ENCODE results near the gene ARPC1B.

Gene ARPC1B

DNA sequence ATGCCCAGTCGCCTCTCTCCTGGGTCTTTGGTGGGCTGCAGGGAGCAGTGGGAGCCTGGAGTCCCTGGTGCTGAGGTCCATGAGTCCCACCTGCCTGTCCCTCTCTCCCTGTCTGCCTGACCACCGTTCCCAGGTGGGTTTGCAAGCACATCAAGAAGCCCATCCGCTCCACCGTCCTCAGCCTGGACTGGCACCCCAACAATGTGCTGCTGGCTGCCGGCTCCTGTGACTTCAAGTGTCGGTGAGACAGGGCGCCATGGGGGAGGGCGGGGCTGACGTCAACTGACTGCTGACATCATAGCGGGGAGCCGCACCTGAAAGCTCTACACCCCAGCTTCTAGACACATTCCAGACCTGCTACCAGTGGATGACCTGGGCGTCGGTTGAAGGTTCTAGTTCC is 15.2 kb downstream of the ARPC1B start:
- no peak for DNase-seq (ENCODE audit: low spot score)

DNA sequence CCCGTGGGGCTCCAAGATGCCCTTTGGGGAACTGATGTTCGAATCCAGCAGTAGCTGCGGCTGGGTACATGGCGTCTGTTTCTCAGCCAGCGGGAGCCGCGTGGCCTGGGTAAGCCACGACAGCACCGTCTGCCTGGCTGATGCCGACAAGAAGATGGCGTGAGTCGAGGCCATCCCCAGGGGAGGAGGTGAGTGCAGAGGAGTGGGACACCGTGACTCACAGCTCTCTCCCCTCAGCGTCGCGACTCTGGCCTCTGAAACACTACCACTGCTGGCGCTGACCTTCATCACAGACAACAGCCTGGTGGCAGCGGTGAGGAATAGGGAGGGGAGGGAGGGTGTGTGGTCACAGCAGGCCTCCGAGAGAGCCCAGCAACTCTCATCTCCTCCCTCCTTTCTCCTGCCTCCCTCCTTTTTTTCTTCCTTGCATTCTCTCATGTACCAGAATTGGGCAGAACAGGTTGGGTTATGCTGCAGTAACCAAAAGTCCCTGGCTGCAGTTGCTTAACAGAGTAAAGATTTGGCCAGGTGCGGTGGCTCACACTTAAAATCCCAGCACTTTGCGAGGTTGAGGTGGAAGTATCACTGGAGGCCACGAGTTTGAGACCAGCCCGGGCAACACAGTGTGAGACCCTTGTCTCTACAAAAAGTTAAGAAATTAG is 16.5 kb downstream of the ARPC1B start:
- DNase-seq (ENCODE audit: low spot score): no peak

DNA sequence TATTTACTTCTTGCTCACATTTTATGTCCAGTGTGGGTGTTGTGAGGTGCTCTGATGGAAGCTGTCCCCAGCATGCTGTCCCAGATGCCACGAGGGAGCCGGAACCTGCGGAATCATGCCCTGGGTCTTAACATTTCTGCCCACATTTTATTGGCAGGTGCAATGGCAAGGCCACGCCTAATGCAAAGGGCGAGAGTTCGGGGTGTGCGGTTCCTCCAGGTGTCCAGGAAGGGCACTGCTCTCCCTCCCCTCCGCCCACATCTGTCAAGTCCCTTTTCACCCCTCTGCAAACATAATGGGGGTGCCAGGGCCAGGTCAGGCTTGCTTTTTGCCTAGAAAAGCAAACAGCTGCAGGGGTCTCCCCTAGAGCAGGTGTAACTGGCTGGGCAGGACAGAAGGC is 17.5 kb downstream of the ARPC1B start:
- DNase-seq (ENCODE audit: low spot score): no peak

DNA sequence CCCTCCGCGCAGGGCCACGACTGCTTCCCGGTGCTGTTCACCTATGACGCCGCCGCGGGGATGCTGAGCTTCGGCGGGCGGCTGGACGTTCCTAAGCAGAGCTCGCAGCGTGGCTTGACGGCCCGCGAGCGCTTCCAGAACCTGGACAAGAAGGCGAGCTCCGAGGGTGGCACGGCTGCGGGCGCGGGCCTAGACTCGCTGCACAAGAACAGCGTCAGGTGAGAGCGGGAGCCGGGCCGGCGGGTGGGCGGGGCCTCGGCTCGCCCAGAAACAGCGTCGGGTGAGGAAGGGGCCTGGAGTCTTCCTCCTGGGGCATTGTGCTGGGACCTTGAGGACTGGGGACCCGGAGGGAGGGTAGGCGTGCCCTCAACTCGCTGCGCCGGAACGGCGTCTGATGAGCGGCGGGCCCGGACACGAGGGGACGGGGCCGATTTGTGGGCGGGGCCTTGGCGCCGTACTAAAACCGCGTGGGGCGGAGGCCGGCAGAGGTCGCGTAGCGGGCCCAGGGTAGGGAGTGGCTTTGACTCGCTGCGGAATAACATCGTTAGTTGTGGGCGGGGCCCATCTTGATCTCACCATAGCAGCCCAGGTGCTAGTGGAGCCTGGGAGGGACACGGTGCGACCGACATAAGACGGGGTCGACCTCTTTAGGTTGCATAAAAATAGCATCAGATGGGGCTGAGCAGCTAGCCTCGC is 18.3 kb downstream of the ARPC1B start:
- no peak for DNase-seq (ENCODE audit: low spot score)

DNA sequence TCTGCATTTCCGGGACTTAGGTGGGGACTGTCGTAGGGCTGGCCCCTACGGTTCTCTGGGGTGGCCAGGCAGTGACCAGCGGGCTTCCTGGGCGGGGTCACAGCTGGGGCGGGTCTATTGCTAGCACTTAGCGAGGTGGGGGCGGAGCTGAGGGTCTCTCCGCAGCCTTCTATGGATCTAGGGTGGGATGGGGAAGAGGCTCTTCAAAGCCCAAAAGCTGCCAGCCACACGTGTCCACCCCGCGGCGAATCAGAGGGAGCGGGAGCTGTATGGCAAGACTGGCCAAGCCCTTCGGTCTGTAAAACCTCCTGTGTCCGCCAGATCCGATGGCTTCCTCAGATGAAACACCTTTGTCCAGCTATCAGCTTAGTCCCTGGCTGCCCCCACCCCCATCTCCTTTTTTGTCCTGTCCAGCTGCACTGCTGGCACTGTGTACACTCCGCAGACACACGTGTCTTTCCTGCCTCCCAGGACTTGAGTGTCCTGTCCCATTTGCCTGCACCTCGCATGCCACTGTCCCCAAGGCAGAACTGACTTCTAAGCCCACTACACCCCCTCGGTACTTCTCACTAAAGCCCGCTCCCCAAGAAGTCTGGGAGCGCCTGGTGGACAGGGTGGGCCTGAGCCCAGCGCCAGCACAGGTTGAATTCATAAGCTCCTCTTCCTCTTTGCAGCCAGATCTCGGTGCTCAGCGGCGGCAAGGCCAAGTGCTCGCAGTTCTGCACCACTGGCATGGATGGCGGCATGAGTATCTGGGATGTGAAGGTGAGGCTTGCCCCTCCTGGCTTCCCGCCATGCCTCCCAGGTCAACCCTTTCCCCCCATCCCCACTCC is 19.0 kb downstream of the ARPC1B start:
- DNase-seq (ENCODE audit: low spot score): no peak

DNA sequence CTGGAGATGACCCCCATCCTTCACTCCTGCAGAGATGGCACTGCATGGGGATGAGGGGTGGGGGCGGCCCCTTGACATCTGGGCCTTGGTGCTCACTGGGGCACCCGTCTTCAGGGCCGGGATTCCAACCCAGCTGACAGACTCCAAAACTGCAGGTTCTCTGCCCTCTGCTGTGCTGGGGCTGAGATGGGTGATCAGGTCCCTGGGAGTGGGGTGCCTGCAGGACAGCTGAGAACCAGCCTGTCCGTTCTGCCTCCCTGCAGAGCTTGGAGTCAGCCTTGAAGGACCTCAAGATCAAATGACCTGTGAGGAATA is 19.6 kb downstream of the ARPC1B start:
- no peak for DNase-seq (ENCODE audit: low spot score)

DNA sequence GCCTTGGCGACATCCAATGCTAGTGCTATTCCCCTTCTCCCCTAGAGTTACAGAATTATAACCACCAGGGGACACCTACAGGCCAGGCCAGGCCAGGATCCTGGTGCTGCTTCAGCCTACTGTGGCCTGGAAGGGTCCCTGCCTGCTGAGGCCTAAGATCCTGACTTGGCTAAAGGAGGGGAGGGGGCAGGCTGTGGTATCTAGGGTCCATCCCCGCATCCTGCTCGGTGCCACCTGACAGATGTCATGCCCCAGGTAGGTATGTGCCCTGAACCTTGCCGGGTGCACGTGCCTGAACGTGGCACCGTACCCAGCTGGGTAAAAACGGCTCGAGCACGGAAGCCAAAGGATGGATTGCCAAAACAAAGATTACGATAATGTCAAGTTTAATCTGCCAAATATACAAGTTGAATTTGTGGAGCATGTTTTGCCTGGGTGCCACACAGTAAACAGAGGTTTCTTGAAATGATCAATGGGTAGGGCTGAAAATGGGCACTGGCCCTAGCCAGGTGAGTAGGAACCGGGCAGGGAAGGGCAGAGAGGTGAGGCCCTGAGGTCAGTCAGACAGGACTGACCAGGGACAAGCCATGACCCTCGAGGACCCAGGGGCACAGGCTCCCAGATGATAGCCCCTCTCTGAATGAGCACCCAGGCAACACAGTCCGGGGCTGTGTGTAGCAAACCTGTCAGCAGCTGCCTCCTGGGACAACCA is 21.2 kb downstream of the ARPC1B start:
- DNase-seq (ENCODE audit: low spot score): no peak

DNA sequence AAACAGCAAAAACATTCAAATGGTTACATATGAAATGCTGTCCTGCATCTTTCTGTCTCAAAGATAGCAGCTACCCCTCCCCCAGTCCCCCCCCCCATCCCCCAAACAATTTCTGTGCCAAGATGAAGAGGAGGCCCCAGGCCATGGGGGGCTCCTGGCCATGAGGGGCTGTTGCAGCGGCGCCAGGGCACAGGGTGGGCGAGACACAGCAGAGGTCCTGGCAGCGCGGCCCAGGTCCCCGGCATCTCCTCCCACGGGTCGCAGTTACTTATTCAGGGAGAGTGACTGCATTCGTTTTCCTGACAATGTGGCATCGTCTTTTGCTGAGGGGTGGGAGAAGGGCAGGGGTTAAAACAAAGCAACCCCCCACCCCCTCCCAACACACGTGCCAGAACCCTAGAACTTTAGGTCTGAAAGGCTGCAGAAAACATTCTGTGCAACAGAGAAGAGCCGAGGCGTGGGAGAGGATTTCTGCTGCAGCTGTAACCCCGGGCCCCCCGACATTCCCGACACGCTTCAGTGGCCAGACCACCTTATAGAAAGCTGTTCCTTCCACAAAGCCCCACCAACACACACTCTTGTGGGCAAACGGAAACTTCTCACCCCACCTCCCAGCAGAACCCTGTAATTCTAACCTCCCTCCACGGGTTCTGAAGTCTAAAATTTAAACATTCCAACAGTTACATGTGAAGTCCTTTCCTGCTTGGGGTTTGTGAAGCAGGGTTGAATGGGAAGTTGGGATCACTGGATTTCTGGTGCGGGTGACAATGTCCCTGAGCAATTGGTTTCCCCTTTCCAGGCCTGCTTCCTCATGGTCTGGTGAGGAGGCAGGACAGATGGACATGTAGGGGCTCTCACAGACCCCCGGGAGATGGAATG is 22.1 kb downstream of the ARPC1B start:
- no peak for DNase-seq (ENCODE audit: low spot score)

DNA sequence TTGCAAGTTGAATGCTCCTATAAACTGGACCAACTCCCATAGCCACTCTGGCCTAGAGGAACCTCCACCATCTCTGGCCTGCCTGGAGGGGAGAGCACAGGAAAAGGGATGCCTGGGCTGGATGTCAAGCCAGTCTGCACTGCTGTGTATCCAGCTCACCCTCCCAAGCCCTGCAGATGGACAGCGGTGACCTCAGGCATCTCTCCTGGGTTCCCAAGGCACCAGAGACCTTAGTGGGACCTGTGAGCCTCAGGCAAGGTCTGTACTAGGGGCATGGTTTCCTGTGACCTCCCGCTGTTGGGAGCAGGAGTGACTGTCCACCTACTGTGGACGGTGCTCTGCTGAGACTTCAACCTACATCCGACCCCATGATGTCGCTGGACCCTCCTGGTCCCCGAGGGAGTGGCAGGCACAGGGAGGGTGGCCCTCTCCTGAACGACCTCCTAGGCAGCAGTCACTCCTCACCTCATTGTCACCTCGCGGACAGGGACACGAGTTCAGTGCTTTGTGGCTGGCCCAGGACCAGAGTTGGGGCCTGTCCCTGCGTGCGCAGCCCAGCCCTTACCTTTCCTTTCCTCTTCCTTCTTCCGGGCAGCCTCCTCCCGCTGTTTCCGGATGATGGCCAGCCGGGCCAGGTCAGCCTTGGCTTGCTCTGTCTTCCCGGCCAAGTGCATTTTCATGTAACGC is 22.9 kb downstream of the ARPC1B start:
- no peak for DNase-seq (ENCODE audit: low spot score)

DNA sequence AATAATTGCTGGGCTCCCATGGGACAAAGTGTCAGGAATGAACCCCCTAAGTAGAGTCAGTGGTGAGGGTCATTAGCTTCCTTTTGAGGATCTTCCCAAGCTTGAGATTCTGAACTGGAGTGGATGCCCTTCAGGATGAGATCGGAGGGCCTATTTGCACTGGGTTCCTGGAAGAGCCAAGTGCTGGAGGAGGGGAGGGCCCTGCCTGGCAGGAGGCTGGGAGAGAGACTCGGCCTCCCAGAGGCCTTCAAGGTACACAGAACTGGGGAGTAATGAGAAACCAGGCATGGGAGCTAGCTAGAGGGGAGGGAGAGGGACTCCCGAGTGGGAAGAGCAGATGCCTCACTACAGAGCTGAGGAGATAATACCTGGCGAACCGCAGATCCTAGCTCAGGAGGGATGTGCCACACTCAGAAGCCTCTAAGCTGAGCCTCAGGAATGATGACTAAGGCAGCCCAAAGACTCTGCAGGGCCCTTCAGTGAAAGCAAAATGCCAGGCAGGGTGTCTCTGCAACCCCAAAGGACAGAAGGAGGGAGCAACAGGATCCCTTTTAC is 24.4 kb downstream of the ARPC1B start:
- DNase-seq (ENCODE audit: low spot score): no peak

DNA sequence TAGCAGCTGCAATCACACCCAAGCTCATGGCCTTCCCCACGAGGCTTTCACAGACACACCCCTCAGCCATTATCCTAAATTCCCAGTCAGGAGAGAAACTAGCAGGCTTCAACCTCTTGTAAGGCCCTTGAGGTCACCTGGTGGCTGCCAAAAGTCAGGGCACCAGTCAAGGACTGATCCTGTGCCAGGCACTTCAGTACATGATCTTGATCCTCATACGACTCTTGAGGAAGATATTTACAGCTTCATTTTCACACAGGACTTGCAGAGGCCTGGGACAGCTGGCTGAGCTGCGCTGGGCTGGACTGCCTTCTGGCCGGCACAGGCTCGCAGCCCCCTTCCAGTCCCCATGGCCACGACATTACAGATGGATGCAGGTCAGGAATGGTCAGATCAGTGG is 25.1 kb downstream of the ARPC1B start:
- DNase-seq (ENCODE audit: low spot score): no peak

DNA sequence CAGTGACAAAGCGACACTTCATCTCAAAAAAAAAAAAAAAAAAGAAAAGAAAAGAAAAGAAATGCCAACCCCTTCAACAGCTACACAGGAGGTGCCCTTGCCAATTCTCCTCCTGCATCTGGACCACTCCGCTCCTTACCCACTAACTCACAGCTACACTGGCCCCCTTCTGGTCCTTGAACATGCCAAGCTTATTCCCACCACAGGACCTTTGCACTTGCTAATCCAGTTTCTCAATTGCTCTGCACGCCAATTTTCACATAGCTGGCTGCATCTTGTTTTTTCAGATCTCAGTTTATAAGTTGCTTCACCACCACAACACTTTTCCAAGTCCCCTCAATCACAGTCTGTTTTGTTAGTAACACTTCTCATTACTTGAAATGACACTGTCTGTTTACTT is 28.3 kb downstream of the ARPC1B start:
- DNase-seq (ENCODE audit: low spot score): no peak

DNA sequence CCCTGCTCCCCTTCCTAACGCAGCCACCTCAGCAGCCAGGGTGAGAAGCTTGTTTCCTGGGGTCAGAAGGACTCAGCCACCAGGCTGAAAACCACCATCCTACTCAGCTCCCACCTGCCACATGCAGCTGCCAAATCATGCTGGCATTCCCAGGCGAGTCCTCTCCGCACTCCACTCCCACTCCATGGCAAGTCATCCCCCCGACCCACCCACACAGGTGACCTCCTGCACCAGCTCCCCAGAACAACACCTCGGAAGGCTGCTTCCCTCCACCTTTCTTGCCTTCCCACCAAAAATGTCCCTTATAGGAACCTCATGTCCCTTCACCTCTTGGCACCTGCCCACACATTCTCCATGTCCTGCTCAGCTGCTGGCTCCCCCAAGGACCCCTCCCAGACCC is 29.2 kb downstream of the ARPC1B start:
- no peak for DNase-seq (ENCODE audit: low spot score)

DNA sequence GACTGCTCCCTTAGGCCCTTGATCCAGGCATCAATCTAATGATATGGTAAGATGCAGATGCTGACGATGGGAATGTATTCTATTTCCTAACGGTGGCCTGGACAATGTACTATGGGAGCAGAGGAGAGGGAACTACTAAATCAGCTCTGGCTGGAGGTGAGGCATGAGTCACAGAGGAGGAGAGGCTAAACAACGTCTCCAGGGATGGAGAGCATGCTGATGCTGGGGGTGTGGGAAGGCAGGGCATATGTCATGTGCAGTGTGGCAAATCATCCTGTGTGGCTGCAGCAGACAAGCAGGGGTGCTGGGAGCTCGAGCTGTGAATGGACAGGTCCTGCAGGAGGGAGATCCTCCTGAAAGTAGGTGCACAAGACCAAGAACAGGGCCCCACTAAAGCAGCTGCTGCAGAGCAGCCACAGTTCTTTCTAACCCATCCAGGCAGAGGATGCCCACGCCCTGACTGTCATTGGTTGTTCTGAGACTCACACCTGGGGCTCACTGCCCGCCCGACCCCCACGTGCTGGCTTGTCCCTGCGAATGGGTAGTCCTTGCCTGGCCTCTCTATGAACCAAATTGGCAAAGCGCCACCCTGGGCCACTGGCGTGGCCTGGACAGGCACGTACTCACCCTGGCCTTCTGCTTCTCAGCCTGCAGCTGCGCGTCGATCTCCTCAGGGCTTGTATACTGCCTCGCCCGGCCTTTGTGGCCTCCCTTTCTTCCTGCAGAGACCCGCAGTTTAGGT is 29.9 kb downstream of the ARPC1B start:
- DNase-seq (ENCODE audit: low spot score): no peak

DNA sequence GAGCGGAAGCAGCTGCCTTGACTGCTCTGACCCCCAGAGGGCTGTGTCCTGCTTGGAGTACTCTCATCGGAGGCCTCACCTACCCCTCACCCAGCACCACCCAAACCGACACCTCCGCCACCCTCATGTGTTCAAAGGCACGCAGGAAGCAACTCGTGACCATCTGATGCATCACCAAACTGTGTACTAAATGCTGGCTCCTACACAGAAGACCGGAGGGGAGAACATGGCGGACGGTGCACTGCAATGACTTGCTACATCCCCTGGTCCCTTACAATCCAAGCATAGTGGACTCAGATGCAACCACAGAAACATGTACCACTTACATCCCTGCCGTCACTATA is 30.4 kb downstream of the ARPC1B start:
- DNase-seq (ENCODE audit: low spot score): no peak

DNA sequence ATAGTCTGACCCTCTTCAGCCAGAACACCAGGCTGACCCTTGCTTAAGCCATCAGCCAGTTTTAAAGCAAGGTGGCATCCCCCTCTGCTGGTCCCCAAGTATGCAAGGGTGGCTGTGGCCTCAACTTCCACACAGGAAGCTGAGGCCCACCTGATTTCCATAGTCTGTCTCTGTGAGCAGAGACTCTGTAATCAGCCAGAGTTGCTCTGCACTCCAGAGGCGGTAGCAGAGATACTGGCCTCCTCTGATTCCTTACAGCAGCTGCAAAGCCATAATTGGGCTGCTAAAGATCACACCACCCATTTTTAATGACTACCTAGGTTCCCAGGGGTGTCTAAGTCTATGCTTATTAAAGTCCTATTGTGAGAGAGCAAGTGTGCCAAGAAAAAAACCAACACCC is 32.0 kb downstream of the ARPC1B start:
- DNase-seq (ENCODE audit: low spot score): no peak

DNA sequence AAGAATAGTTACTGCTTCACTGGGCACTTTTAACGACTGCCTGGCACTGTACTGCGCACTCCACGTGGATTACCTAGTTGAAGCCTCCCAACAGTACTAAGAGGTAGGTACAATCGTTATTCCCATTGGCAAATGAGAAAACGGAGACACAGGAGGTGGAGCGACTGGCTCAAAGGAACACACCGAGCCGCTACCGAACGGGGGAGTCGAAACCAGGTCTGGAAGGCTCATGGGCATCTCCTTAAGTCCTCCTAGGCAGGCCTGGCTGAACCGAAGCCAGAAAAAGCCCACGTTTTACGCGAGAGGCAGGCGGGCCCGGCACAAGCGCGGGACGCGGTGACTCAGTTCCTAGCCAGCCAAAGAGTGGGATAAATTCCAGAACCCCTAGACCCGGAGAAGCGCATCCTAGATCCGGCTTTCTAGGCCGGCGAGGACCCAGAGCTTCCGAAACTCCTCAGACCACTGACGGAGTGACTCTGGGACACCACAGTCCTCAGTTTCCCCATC is 33.4 kb downstream of the ARPC1B start:
- peak; percentile 51 for DNase-seq (ENCODE audit: low spot score)

DNA sequence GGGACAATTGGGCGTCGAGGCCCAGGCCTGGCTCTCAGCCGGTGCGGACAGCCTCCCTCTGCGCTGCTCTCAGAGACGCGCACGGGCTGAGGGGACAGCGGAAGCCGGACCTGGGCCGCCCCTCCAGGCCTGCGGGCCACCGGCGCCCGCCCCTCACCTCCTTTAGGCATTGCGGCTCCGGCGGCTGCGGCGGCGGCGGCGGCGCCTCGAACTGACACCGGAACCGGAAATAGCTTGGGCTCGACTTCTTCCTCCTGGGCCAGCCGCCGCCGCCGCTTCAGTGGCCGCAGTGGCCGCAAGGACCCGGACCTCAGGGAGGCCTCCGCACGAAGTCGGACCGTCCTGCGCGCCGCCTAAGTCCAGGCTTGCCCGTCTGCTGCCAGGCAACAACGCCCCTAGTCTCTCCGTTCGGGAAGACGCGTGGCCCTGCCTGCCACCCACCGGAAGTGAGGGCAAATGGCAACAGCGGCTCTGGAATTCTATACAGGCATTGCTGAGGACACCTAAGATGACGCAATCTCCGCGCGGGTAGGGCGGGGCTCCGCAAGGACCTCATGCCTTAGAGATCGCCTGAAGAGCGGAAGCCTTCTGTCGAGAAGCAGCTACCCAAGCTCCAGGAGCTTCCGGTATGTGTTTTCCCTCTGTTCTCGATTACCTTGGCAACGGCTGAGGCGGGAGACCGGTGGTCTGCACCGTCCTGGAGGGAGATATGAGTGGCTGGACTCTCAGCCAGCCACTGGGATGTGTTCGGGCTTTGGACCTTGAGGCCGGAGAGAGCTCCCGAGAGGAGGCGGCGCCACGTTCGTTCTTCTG is 34.1 kb downstream of the ARPC1B start, which contains the start of the genes BUD31 and PDAP1:
BUD31 (plus strand) TSS at position 591 of the 813 bp plus-strand sequence. CDS start 2,124 bp downstream, outside the sequence.
PDAP1 (minus strand) TSS at position 219 of the 813 bp plus-strand sequence; CDS start at position 170, 49 bp downstream.
- DNase-seq (ENCODE audit: low spot score): peak; percentile 99

DNA sequence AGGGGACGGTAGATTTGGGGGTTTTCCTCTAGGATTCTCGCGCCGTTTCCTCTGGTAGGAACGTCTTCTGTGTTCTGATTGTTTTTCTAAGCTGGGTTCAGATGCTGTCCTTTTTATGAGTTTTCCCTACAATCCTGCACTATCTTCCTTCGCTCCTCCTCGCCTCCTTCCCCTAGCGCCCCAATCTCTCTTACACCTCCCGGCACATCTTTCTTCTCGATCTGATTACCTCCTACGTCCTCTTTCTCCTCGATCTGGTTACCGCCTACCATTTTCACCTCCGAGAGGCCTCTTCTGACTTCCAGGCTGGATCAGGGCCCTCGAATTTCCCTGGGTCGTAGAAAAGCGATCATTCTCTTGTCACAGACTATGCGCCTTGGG is 34.7 kb downstream of the ARPC1B start:
- no peak for DNase-seq (ENCODE audit: low spot score)
